Retinal pigment epithelial cell (primary cell): ENCODE data around the gene N4BP3.

Experiments used
- DNase-seq: peaks from one replicate; pipeline ENCODE4 v3.0.0-alpha.2; 2010; ENCODE audit warnings: low read depth
- H3K4me3 ChIP-seq: 2 replicates; pipeline ENCODE4 v1.5.1; 2011; ENCODE audit warnings: mild to moderate bottlenecking, low read length, control low read depth, moderate library complexity
- TF ChIP-seq, protein P1 (sequence below): conservative IDR thresholded peaks from 2 replicates; pipeline ENCODE4 v1.5.1; 2011; ENCODE audit warnings: low read depth, low read length, control low read depth, inconsistent platforms

The N4BP3 gene

GRCh38 chr5:178130576-178131445 is 17.5 kb downstream of the N4BP3 start, which contains the start of gene RMND5B:
Gene RMND5B, plus strand, starts transcription at chr5:178131014. Its CDS starts 7,106 bp downstream, at chr5:178138120.
- H3K4me3 ChIP-seq = peak within 1 kb of the TSS; percentile 80
- peak; percentile 18 for DNase-seq
- TF ChIP-seq, protein P1, sequence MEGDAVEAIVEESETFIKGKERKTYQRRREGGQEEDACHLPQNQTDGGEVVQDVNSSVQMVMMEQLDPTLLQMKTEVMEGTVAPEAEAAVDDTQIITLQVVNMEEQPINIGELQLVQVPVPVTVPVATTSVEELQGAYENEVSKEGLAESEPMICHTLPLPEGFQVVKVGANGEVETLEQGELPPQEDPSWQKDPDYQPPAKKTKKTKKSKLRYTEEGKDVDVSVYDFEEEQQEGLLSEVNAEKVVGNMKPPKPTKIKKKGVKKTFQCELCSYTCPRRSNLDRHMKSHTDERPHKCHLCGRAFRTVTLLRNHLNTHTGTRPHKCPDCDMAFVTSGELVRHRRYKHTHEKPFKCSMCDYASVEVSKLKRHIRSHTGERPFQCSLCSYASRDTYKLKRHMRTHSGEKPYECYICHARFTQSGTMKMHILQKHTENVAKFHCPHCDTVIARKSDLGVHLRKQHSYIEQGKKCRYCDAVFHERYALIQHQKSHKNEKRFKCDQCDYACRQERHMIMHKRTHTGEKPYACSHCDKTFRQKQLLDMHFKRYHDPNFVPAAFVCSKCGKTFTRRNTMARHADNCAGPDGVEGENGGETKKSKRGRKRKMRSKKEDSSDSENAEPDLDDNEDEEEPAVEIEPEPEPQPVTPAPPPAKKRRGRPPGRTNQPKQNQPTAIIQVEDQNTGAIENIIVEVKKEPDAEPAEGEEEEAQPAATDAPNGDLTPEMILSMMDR = no peak

DNA sequence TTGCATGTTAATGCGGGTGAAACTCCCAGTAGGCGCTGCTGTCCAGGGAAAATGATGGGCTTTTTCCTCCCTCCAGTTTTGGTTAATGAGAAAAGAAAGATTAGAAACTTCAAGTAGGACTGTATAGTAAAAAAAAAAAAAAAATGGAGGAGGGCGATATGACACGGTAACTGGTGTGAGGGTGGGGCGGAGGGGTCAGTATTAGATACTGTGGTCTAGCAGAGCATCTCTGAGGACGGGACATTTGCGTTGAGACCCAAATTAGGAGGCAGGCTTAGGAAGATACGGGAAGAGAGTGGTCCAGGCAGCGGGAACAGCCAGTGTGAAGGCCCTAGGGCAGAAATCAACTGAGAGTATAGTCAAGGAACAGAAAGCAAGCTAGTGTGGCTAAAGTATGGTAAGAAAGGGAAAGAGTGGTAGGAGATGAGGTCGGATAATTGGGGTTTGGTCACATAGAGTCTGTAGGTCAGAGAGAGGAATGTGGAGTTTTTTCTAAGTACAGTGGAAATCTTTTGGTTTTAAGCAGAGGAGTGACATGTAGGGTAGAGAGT is 18.2 kb downstream of the N4BP3 start:
- DNase-seq = no peak
- TF ChIP-seq, protein P1 = no peak
- H3K4me3 ChIP-seq = peak overlapping the region; percentile 80

GRCh38 chr5:178136990-178137389 is 23.7 kb downstream of the N4BP3 start:
- no peak for DNase-seq
- TF ChIP-seq, protein P1 = no peak
- no peak overlapping the region for H3K4me3 ChIP-seq

DNA sequence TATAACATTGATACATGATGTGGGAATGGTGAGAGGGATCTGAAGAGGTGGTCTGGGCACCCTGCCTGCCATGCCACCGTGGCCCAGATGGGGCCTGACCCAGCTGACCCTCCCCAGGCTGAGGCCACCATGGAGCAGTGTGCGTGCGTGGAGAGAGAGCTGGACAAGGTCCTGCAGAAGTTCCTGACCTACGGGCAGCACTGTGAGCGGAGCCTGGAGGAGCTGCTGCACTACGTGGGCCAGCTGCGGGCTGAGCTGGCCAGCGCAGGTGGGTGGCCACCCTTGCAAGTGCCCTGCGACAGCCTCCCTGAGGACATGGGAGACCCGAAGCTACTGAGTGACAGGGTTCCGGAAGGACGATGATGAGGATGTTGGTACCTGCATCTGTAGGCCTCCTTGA is 24.7 kb downstream of the N4BP3 start:
- H3K4me3 ChIP-seq = no peak overlapping the region
- TF ChIP-seq, protein P1 = no peak
- no peak for DNase-seq

DNA sequence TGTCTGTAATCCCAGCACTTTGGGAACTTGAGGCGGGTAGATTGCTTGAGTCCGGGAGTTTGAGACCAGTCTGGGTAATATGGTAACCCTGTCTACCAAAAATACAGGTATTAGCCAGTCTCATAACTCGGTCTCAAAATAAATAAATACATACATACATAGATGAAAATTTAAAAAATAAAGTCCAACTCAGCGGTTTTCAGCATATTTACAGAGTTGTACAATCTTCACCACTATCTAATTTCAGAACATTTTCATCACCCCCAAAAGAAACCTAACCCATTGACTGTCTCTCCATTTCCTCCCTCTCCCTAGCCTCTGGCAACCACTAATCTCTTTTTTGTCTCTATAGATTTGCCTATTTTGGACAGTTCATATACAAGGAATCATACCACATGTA is 28.2 kb downstream of the N4BP3 start:
- no peak overlapping the region for H3K4me3 ChIP-seq
- TF ChIP-seq, protein P1 = no peak
- no peak for DNase-seq

DNA sequence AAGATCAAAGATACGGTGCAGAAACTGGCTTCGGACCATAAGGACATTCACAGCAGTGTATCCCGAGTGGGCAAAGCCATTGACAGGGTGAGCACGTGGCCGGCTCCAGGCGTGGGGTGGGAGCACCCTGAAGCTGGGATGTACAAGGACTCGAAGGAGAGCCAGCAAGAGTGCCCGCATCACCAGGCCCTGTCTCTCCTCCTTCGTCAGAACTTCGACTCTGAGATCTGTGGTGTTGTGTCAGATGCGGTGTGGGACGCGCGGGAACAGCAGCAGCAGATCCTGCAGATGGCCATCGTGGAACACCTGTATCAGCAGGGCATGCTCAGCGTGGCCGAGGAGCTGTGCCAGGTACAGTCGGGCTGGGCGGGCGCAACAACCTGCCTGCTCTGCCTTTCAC is 29.3 kb downstream of the N4BP3 start:
- TF ChIP-seq, protein P1 = no peak
- H3K4me3 ChIP-seq = no peak overlapping the region
- DNase-seq = no peak

DNA sequence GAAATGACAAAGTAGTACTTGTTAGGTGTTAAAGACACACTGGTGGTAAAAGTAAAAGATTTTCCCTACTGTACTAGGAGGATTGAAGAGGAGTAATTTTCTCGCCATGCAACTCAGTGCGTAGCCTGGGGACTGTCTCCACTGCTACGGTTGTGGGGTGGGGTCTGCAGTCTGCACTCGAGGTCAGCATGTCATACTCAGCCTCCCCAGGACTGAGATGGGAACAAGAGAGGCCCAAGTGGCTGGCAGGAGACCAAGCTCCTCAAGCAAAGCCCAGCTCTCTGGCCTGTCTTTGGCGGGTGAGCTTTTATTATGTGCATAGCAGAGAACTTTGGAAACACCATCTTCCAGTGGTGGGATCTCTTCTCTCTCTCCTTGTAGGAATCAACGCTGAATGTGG is 29.9 kb downstream of the N4BP3 start:
- no peak for DNase-seq
- H3K4me3 ChIP-seq = no peak overlapping the region
- TF ChIP-seq, protein P1 = no peak
